ENCODE data around the gene PICALM. TPM values are rescaled to one million over a fixed set of nuclear protein-coding genes. Genes with fewer than 3 reads are reported as not detected.
A peak's percentile ranks its signal among the peaks of the same experiment; 100 is the strongest.

PICALM gene
- total and polyA plus RNA-seq, 2 of the 13 experiments (the other 11 are each of a cell fraction or from before 2014, with no cell fraction given): 97.6 to 154 TPM

DNA sequence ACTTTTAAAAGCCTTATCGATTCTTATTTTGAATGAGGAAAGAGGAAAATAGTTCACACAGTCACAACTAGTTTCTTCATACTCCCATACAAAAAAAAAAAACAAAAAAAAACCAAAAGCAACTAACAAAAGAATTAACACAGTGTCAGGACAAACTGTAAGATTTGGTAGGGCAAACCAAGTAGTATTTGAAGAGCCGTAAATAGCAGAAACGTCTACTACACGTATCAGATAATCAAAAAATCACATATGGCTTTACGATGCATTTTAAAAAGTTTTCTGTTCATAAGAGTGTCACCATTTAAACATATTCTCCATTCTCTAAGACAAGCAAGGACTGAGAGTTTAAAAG lies 2.3 kb downstream of the PICALM start (continued):
- no peak for TF ChIP-seq ZNF598 (CRISPR knock-in tag; IDR thresholded peaks at IDR 0.05; ENCODE audit: borderline replicate concordance)
- TF ChIP-seq MIER2 (CRISPR knock-in tag; IDR thresholded peaks at IDR 0.05): no peak

DNA sequence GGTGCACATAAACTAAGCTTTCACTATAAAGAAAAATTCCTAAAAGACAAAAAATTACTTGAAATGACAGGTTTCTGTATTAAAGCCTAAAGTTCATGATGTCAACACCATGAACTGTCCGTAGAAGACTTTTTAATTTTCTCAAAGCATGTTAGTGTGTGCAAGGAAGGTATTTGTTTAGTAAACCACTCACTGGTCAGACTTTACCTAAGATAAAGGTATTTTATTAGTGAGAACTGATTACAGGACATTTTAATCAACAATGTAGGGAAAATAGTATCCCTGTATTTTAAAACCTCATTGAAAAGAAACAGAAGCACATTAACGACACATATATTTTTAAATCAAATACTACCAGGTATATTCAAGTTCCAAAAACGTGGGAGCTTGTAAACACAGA lies 2.9 kb downstream of the PICALM start:
- Histone ChIP-seq H3K4me1 (ENCODE audit: insufficient read depth, low read length) (peaks cover 60% of the 10 kb centered on the region), H2AFZ (ENCODE audit: low read length) (no peak overlapping the region), H3K36me3 (replicated peaks in 1 of 2; ENCODE audit: control insufficient read depth in 1 of 2, insufficient read depth in 2 of 2, low read length in 2 of 2) (no peaks in the 10 kb centered on the region), H3K27ac (ENCODE audit: extremely low read length, insufficient read depth, low read length) (peak overlapping the region; percentile 76), H3K27me3 (ENCODE audit: control insufficient read depth in 1 of 2, insufficient read depth in 2 of 2, low read length in 2 of 2) (peaks cover 0 to 5% of the 10 kb centered on the region in 2 experiments; a peak in 1 of 5 replicates), H3K79me2 (ENCODE audit: insufficient read depth, low read length) (peaks cover 76% of the 10 kb centered on the region), H3K4me3 (replicated peaks in 1 of 3; ENCODE audit: insufficient read depth in 1 of 3, low read depth in 2 of 3, low read length in 3 of 3) (peak overlapping the region; percentile 82 to 99 (median 84); a peak in 5 of 6 replicates), H3K9me3 (ENCODE audit: low read length) (no peaks in the 10 kb centered on the region), H3K9ac (ENCODE audit: insufficient read depth, low read depth, low read length) (peak overlapping the region; percentile 91), H3K4me2 (ENCODE audit: low read depth, low read length) (peak overlapping the region; percentile 72), H4K20me1 (ENCODE audit: insufficient read depth, low read length) (peaks cover 63% of the 10 kb centered on the region)
- no peak for FAIRE-seq
- no TSS peak for BruUV-seq (replicated peaks)
- CTCF ChIA-PET (ENCODE audit: low intra/inter-chr PET ratio, low total read pairs): no interaction called here
- POLR2A ChIA-PET: no interaction called here
- in situ Hi-C loops (cut with HindIII; ENCODE audit: extremely low pct_ligation_motif_present, low pct_unique_long_range_greater_than_20kb): no loop called here
- ATAC-seq: no peak
- intact Hi-C loops (cut with micrococcal nuclease; ENCODE audit: unreplicated experiment): loop anchor here (2.0 to 10.0 kb wide), 3 partner anchors 23 to 441 kb away; partner anchors contain the start of genes DLG2 and TMEM126B
- DNase-seq (ENCODE audit: low spot score): no peak
- 2% methylated on average over 3 of the region's 3 CpGs for WGBS (ENCODE audit: low lambda C conversion rate)
- TF ChIP-seq, protein P1, sequence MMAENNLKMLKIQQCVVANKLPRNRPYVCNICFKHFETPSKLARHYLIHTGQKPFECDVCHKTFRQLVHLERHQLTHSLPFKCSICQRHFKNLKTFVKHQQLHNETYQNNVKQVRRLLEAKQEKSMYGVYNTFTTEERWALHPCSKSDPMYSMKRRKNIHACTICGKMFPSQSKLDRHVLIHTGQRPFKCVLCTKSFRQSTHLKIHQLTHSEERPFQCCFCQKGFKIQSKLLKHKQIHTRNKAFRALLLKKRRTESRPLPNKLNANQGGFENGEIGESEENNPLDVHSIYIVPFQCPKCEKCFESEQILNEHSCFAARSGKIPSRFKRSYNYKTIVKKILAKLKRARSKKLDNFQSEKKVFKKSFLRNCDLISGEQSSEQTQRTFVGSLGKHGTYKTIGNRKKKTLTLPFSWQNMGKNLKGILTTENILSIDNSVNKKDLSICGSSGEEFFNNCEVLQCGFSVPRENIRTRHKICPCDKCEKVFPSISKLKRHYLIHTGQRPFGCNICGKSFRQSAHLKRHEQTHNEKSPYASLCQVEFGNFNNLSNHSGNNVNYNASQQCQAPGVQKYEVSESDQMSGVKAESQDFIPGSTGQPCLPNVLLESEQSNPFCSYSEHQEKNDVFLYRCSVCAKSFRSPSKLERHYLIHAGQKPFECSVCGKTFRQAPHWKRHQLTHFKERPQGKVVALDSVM (CRISPR knock-in tag; IDR thresholded peaks at IDR 0.05): no peak
- no peak for TF ChIP-seq SP1 (IDR thresholded peaks at IDR 0.05)
- TF ChIP-seq SP1 (CRISPR knock-in tag; IDR thresholded peaks at IDR 0.05): no peak
- no peak for TF ChIP-seq HOXA7 (CRISPR knock-in tag; IDR thresholded peaks at IDR 0.05)
- no peak for TF ChIP-seq TBP (CRISPR knock-in tag; IDR thresholded peaks at IDR 0.05)
- TF ChIP-seq, protein P2, sequence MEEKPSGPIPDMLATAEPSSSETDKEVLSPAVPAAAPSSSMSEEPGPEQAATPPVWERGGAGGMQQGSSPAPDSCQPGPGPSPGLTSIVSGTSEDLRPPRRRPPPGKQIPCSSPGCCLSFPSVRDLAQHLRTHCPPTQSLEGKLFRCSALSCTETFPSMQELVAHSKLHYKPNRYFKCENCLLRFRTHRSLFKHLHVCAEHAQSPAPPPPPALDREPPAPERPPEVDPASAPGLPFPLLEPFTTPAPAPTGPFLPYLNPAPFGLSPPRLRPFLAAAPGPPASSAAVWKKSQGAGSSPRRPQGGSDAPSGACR (CRISPR knock-in tag; IDR thresholded peaks at IDR 0.05): no peak
- no peak for TF ChIP-seq ZNF138 (CRISPR knock-in tag; IDR thresholded peaks at IDR 0.05; ENCODE audit: low read depth)
- no peak for TF ChIP-seq HMG20B (CRISPR knock-in tag; conservative IDR thresholded peaks at IDR 0.05)
- TF ChIP-seq ZZZ3 (CRISPR knock-in tag; IDR thresholded peaks at IDR 0.05; ENCODE audit: borderline replicate concordance): no peak
- no peak for TF ChIP-seq SOX6 (IDR thresholded peaks at IDR 0.05)
- no peak for TF ChIP-seq SOX6 (CRISPR knock-in tag; IDR thresholded peaks at IDR 0.05)
- TF ChIP-seq KDM5A (IDR thresholded peaks at IDR 0.05; ENCODE audit: borderline replicate concordance, low read length): no peak
- TF ChIP-seq MED8 (CRISPR knock-in tag; IDR thresholded peaks at IDR 0.05; ENCODE audit: insufficient replicate concordance): no peak
- no peak for TF ChIP-seq ZNF460 (CRISPR knock-in tag; IDR thresholded peaks at IDR 0.05; ENCODE audit: borderline replicate concordance)
- TF ChIP-seq NKX3-1 (CRISPR knock-in tag; IDR thresholded peaks at IDR 0.05): no peak
- TF ChIP-seq, protein P3, sequence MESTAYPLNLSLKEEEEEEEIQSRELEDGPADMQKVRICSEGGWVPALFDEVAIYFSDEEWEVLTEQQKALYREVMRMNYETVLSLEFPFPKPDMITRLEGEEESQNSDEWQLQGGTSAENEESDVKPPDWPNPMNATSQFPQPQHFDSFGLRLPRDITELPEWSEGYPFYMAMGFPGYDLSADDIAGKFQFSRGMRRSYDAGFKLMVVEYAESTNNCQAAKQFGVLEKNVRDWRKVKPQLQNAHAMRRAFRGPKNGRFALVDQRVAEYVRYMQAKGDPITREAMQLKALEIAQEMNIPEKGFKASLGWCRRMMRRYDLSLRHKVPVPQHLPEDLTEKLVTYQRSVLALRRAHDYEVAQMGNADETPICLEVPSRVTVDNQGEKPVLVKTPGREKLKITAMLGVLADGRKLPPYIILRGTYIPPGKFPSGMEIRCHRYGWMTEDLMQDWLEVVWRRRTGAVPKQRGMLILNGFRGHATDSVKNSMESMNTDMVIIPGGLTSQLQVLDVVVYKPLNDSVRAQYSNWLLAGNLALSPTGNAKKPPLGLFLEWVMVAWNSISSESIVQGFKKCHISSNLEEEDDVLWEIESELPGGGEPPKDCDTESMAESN (CRISPR knock-in tag; conservative IDR thresholded peaks at IDR 0.05): no peak
- TF ChIP-seq, protein P4, sequence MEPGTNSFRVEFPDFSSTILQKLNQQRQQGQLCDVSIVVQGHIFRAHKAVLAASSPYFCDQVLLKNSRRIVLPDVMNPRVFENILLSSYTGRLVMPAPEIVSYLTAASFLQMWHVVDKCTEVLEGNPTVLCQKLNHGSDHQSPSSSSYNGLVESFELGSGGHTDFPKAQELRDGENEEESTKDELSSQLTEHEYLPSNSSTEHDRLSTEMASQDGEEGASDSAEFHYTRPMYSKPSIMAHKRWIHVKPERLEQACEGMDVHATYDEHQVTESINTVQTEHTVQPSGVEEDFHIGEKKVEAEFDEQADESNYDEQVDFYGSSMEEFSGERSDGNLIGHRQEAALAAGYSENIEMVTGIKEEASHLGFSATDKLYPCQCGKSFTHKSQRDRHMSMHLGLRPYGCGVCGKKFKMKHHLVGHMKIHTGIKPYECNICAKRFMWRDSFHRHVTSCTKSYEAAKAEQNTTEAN (CRISPR knock-in tag; conservative IDR thresholded peaks at IDR 0.05): no peak
- no peak for TF ChIP-seq ZNF296 (CRISPR knock-in tag; conservative IDR thresholded peaks at IDR 0.05)
- TF ChIP-seq NFYC (CRISPR knock-in tag; IDR thresholded peaks at IDR 0.05): no peak
